H1 (cell line): ENCODE results near the gene KCNK7. TPM values are rescaled to one million over a fixed set of nuclear protein-coding genes. Genes with fewer than 3 reads are reported as not detected.

ENCODE experiments used
- CTCF ChIA-PET: fragments of 300-600 bp; sonication (Branson Sonifier 250); formaldehyde crosslinking; loops from one replicate; lab custom pipeline; 2021; ENCODE audit not compliant: partially characterized antibody; lab: Charles Lee
- POLR2A ChIA-PET: fragments of 300-600 bp; sonication (Branson Sonifier 250); formaldehyde crosslinking; loops from one replicate; lab custom pipeline; 2021; ENCODE audit warnings: inconsistent platforms; ENCODE audit not compliant: partially characterized antibody; lab: Charles Lee
- DNase-seq, 2 experiments: peaks; one replicate each; pipeline versions ENCODE4 v3.0.0 to v3.0.0-alpha.2; 2010 to 2022; ENCODE audit warnings: low spot score in 2 of 2, low read depth in 1 of 2, mixed read lengths in 1 of 2
- FAIRE-seq: peaks from 2 replicates; lab custom pipeline; 2011; peaks lifted over from hg19 to GRCh38; lab: Jason Lieb, UNC
- H2AFZ ChIP-seq: 2 replicates; pipeline ENCODE4 v1.8.1; 2012; ENCODE audit warnings: low read length, inconsistent platforms
- H2AK5ac ChIP-seq: 2 replicates; pipeline ENCODE4 v1.6.1; 2013; ENCODE audit warnings: low read depth, low read length
- H2BK120ac ChIP-seq: replicated peaks from 2 replicates; pipeline ENCODE3; 2013; ENCODE audit warnings: low read depth, low read length, inconsistent platforms
- H2BK12ac ChIP-seq: 2 replicates; pipeline ENCODE4 v1.6.1; 2013; ENCODE audit warnings: low read depth, low read length
- H2BK15ac ChIP-seq: 2 replicates; pipeline ENCODE4 v1.6.1; 2013; ENCODE audit warnings: low read length
- H2BK20ac ChIP-seq: 2 replicates; pipeline ENCODE4 v1.6.1; 2013; ENCODE audit warnings: low read length
- H2BK5ac ChIP-seq: 2 replicates; pipeline ENCODE4 v1.6.1; 2013; ENCODE audit warnings: low read depth, low read length
- H3K14ac ChIP-seq: 2 replicates; pipeline ENCODE4 v1.6.1; 2013; ENCODE audit warnings: inconsistent platforms; ENCODE audit not compliant: insufficient read length
- H3K18ac ChIP-seq: 2 replicates; pipeline ENCODE4 v1.6.1; 2013; ENCODE audit warnings: low read length; ENCODE audit errors: extremely low read depth
- H3K23ac ChIP-seq: 2 replicates; pipeline ENCODE4 v1.6.1; 2013; ENCODE audit warnings: inconsistent platforms; ENCODE audit not compliant: insufficient read length
- H3K23me2 ChIP-seq: 2 replicates; pipeline ENCODE4 v1.6.1; 2013; ENCODE audit warnings: low read depth, low read length
- H3K27ac ChIP-seq: 2 replicates; pipeline ENCODE4 v1.6.1; 2011; ENCODE audit warnings: low read depth, low read length, inconsistent platforms
- H3K27me3 ChIP-seq, 4 experiments: replicated peaks in 1 of 4; 1 replicate in 1 of 4; 2 replicates in 3 of 4; pipeline versions ENCODE4 v1.6.1 to v1.8.1; 2011 to 2013; ENCODE audit warnings: low read length in 3 of 4, mild to moderate bottlenecking in 3 of 4, inconsistent platforms in 2 of 4, mixed read lengths in 2 of 4, moderate library complexity in 1 of 4; ENCODE audit not compliant: control insufficient read depth in 3 of 4, insufficient read depth in 3 of 4; ENCODE audit errors: extremely low read depth in 1 of 4
- H3K36me3 ChIP-seq, 4 experiments: 2 replicates each; pipeline versions ENCODE4 v1.6.1 to v1.8.1; 2011 to 2013; ENCODE audit warnings: mild to moderate bottlenecking in 4 of 4, low read length in 3 of 4, moderate library complexity in 2 of 4, control low read depth in 1 of 4, inconsistent platforms in 1 of 4; ENCODE audit not compliant: insufficient read depth in 4 of 4, control insufficient read depth in 2 of 4
- H3K4ac ChIP-seq: replicated peaks from 2 replicates; pipeline ENCODE3; 2013; ENCODE audit warnings: low read length, low read depth, mixed read lengths, inconsistent platforms; ENCODE audit not compliant: insufficient read length
- H3K4me1 ChIP-seq, 4 experiments: replicated peaks in 1 of 4; 1 replicate in 1 of 4; 2 replicates in 3 of 4; pipeline versions ENCODE4 v1.6.1 to v1.8.1; 2011 to 2013; ENCODE audit warnings: low read length in 3 of 4, inconsistent platforms in 2 of 4, mixed read lengths in 1 of 4; ENCODE audit not compliant: insufficient read depth in 4 of 4, control insufficient read depth in 3 of 4
- H3K4me2 ChIP-seq, 2 experiments: 2 replicates each; pipeline versions ENCODE4 v1.6.1 to v1.8.1; 2011 to 2013; ENCODE audit warnings: low read depth in 2 of 2, low read length in 2 of 2, control low read depth in 1 of 2, inconsistent platforms in 1 of 2, mild to moderate bottlenecking in 1 of 2; ENCODE audit not compliant: insufficient read depth in 1 of 2
- H3K4me3 ChIP-seq, 4 experiments: fragments of 200-600, 300-600 bp in 1 of 4; sonication (generic), shearing (Covaris generic), sonication (Bioruptor Twin) in 1 of 4; 2 replicates each; pipeline versions ENCODE4 v1.5.1 to v1.8.1; 2011 to 2016; ENCODE audit warnings: low read length in 4 of 4, low read depth in 3 of 4, control low read depth in 2 of 4, inconsistent platforms in 2 of 4, mild to moderate bottlenecking in 2 of 4, mixed read lengths in 1 of 4, moderate library complexity in 1 of 4; ENCODE audit not compliant: insufficient read depth in 2 of 4; ENCODE audit errors: extremely low read depth in 1 of 4
- H3K56ac ChIP-seq: replicated peaks from 2 replicates; pipeline ENCODE3; 2013; ENCODE audit warnings: low read depth, mild to moderate bottlenecking, mixed read lengths, low read length, inconsistent platforms; ENCODE audit not compliant: insufficient read length
- H3K79me1 ChIP-seq: 2 replicates; pipeline ENCODE4 v1.6.1; 2013; ENCODE audit warnings: low read depth, low read length, control low read depth
- H3K79me2 ChIP-seq, 2 experiments: 2 replicates each; pipeline versions ENCODE4 v1.6.1 to v1.8.1; 2012 to 2013; ENCODE audit warnings: low read length in 2 of 2, mild to moderate bottlenecking in 2 of 2, inconsistent platforms in 1 of 2; ENCODE audit not compliant: insufficient read depth in 2 of 2, control insufficient read depth in 1 of 2
- H3K9ac ChIP-seq, 4 experiments: replicated peaks in 1 of 4; 1 replicate in 1 of 4; 2 replicates in 3 of 4; pipeline versions ENCODE4 v1.6.1 to v1.8.1; 2011 to 2013; ENCODE audit warnings: low read depth in 3 of 4, low read length in 3 of 4, control low read depth in 2 of 4, mild to moderate bottlenecking in 2 of 4, moderate library complexity in 2 of 4, inconsistent platforms in 1 of 4; ENCODE audit errors: extremely low read depth in 1 of 4
- H3K9me3 ChIP-seq, 2 experiments: 2 replicates each; pipeline versions ENCODE4 v1.6.1 to v1.8.1; 2012 to 2013; ENCODE audit warnings: mild to moderate bottlenecking in 2 of 2, moderate library complexity in 2 of 2, control low read depth in 1 of 2, inconsistent platforms in 1 of 2, low read depth in 1 of 2, low read length in 1 of 2, mixed read lengths in 1 of 2; ENCODE audit not compliant: insufficient read depth in 2 of 2
- H4K20me1 ChIP-seq, 2 experiments: replicated peaks in 1 of 2; 2 replicates each; pipeline versions ENCODE3 to v1.8.1; 2011 to 2013; ENCODE audit warnings: inconsistent platforms in 2 of 2, low read length in 2 of 2, mild to moderate bottlenecking in 1 of 2; ENCODE audit not compliant: insufficient read depth in 2 of 2, control insufficient read depth in 1 of 2
- H4K5ac ChIP-seq: 2 replicates; pipeline ENCODE4 v1.6.1; 2013; ENCODE audit warnings: low read length, low read depth, mixed read lengths, inconsistent platforms; ENCODE audit not compliant: insufficient read length
- H4K8ac ChIP-seq: 2 replicates; pipeline ENCODE4 v1.8.0; 2013; ENCODE audit warnings: mild to moderate bottlenecking, moderate library complexity, low read length, inconsistent platforms; ENCODE audit not compliant: insufficient read depth; ENCODE audit errors: extremely low read depth
- H4K91ac ChIP-seq: replicated peaks from 2 replicates; pipeline ENCODE3; 2013; ENCODE audit warnings: low read length, mixed read lengths, inconsistent platforms; ENCODE audit not compliant: insufficient read length
- CBX8 ChIP-seq: fragments of 300-800, 300-1000 bp; sonication (generic); IDR thresholded peaks from 2 replicates; pipeline ENCODE4 v1.7.1; 2016; ENCODE audit warnings: low read depth, low read length, borderline replicate concordance
- CHD1 ChIP-seq: IDR thresholded peaks from 2 replicates; pipeline ENCODE4 v1.6.1; 2012; ENCODE audit warnings: low read depth, low read length, improper control_type of control experiment
- JUN ChIP-seq: IDR thresholded peaks from 2 replicates; pipeline ENCODE4 v1.6.1; 2011; ENCODE audit warnings: low read depth, mild to moderate bottlenecking, improper control_type of control experiment, low read length
- NANOG ChIP-seq: IDR thresholded peaks from 2 replicates; pipeline ENCODE4 v1.6.1; 2011; ENCODE audit warnings: low read length, low read depth, mild to moderate bottlenecking, inconsistent platforms; ENCODE audit not compliant: insufficient read depth, poor library complexity, severe bottlenecking
- POU5F1 ChIP-seq: IDR thresholded peaks from 2 replicates; pipeline ENCODE4 v1.6.1; 2011; ENCODE audit warnings: low read depth, mild to moderate bottlenecking, low read length, moderate library complexity
- RFX5 ChIP-seq: IDR thresholded peaks from 2 replicates; pipeline ENCODE4 v1.6.1; 2011; ENCODE audit warnings: low read depth, low read length, improper control_type of control experiment, borderline replicate concordance
- SP2 ChIP-seq: IDR thresholded peaks from 2 replicates; pipeline ENCODE4 v1.6.1; 2012; ENCODE audit warnings: mild to moderate bottlenecking, low read length, inconsistent platforms
- SUZ12 ChIP-seq: fragments of 200-600 bp; sonication (generic); IDR thresholded peaks from 2 replicates; pipeline ENCODE4 v1.6.1; 2012; ENCODE audit warnings: mild to moderate bottlenecking, inconsistent platforms, low read length, moderate library complexity, mixed read lengths
- TAF1 ChIP-seq: IDR thresholded peaks from 2 replicates; pipeline ENCODE4 v1.6.1; 2011; ENCODE audit warnings: mild to moderate bottlenecking, low read depth, low read length
- YY1 ChIP-seq: IDR thresholded peaks from 2 replicates; pipeline ENCODE4 v1.6.1; 2011; ENCODE audit warnings: low read depth, mild to moderate bottlenecking, low read length
- WGBS, 2 experiments: shearing (Covaris generic) in 1 of 2; methylation state at CpG; one replicate each; pipeline versions ENCODE4 v1.1.6 to v1.1.7; 2013 to 2015; ENCODE audit warnings: low lambda C conversion rate in 2 of 2, mixed read lengths in 2 of 2, inconsistent platforms in 1 of 2, low coverage in 1 of 2, missing lambda C conversion rate in 1 of 2; ENCODE audit not compliant: insufficient replicate concordance in 2 of 2, insufficient coverage in 1 of 2, insufficient read length in 1 of 2; ENCODE audit errors: extremely low coverage in 1 of 2, missing lambda C conversion rate in 1 of 2; 5-methylcytosine and 5-hydroxymethylcytosine counted together
- polyA plus RNA-seq, 7 experiments: library from polyadenylated mRNA; depleted of rRNA in 3 of 7; stranded (reverse) in 5 of 7; unstranded in 2 of 7; fragments of >200 nt in 5 of 7; fragments of 200-250 nt in 2 of 7; gene quantifications; 1 replicate in 5 of 7; 2 replicates in 1 of 7; 4 replicates in 1 of 7; pipeline versions ENCODE4 v1.2.1 to v1.2.3, GENCODE V29; 2011 to 2013; ENCODE audit warnings: missing spikeins in 2 of 7, mixed read lengths in 2 of 7
- total RNA-seq: library from RNA; stranded (reverse); fragmentation: NEBNext Ultra II Directional; extraction: Animal tissue kit (Norgen Biotek cat#: 25700); gene quantifications from 2 replicates; pipeline ENCODE4 v1.2.1, GENCODE V29; 2021

Gene KCNK7
- total and polyA plus RNA-seq, 2 of the 8 experiments (the other 6 are each of a cell fraction or from before 2014, with no cell fraction given), result 0.74 to 1.0 TPM

DNA sequence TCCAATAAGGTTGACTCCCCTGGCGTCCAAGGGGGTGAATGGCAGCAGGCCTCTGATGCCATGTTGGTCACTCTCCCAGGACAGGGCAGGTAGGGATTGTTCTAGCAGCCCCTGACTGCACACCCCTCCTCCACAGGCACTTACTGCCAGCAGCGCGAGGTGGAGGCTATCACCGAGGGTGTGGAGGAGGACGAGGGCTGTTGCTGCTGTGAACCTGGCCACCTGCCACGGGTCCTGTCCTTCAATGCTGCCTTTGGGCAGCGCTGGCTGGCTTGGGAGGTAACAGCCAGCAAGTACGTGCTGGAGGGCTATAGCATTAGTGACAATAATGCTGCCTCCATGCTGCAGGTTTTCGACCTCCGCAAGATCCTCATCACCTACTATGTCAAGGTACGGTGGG is 34.6 kb upstream of the KCNK7 start:
- H3K4me3 ChIP-seq, result no peak overlapping the region
- H3K79me1 ChIP-seq, result peaks cover 2% of the 10 kb centered on the region; the same call in 1 of the 2 replicates
- ChIA-PET CTCF (interaction anchor here (0.6 to 1.4 kb wide), 4 partner anchors 9 to 260 kb away, joined by 3 to 5 read pairs (median 4); no protein-coding TSS in a partner anchor), POLR2A (interaction anchor here (1.0 to 2.5 kb wide), 5 partner anchors 9 to 23 kb away, joined by 3 to 18 read pairs (median 7); partner anchors contain the start of gene SIPA1)
- H3K27ac ChIP-seq, result no peak overlapping the region
- no peak overlapping the region for H3K23ac ChIP-seq
- H4K5ac ChIP-seq, result no peak overlapping the region
- no peak for TF ChIP-seq RFX5
- no peak for TF ChIP-seq NANOG
- TF ChIP-seq SP2, result no peak
- TF ChIP-seq SUZ12, result no peak
- TF ChIP-seq TAF1, result no peak
- TF ChIP-seq JUN, result no peak
- no peak for TF ChIP-seq POU5F1
- TF ChIP-seq CBX8, result no peak
- no peak for TF ChIP-seq YY1
- no peak for TF ChIP-seq CHD1
- no peaks in the 10 kb centered on the region for H3K79me2 ChIP-seq
- peaks cover 23 to 55% (median 46%) of the 10 kb centered on the region in 4 experiments; a peak in 7 of 8 replicates for H3K36me3 ChIP-seq
- no peak overlapping the region for H3K9ac ChIP-seq
- no peak overlapping the region for H3K4me2 ChIP-seq
- no peaks in the 10 kb centered on the region for H3K4me1 ChIP-seq
- H4K8ac ChIP-seq, result no peak overlapping the region
- no peak overlapping the region for H2BK120ac ChIP-seq
- H2AFZ ChIP-seq, result no peak overlapping the region
- H2AK5ac ChIP-seq, result no peak overlapping the region
- H2BK12ac ChIP-seq, result no peak overlapping the region
- no peak overlapping the region for H3K14ac ChIP-seq
- no peaks in the 10 kb centered on the region for H3K27me3 ChIP-seq
- H4K91ac ChIP-seq, result no peak overlapping the region
- no peak overlapping the region for H3K56ac ChIP-seq
- no peak overlapping the region for H3K4ac ChIP-seq
- DNase-seq (no peak), FAIRE-seq (no peak)
- no peak overlapping the region for H3K18ac ChIP-seq
- 93% methylated on average over 11 of the region's 11 CpGs; no CpG with 5 or more reads in 1 of the 2 experiments for WGBS, 2 experiments
- peaks cover 0 to 27% of the 10 kb centered on the region in 2 experiments for H4K20me1 ChIP-seq
- H3K9me3 ChIP-seq, result no peaks in the 10 kb centered on the region
- no peak overlapping the region for H2BK5ac ChIP-seq
- no peaks in the 10 kb centered on the region for H3K23me2 ChIP-seq
- H2BK15ac ChIP-seq, result no peak overlapping the region
- H2BK20ac ChIP-seq, result no peak overlapping the region
